MCF 10A (cell line): ENCODE results near the gene DUSP28. TPM values are rescaled to one million over a fixed set of nuclear protein-coding genes. Genes with fewer than 3 reads are reported as not detected.

Source experiments
- BruUV-seq: library from RNA; stranded (reverse); fragments of 400-500 nt; replicated peaks from 2 replicates; lab custom pipeline; 2021; lab: Mats Ljungman, UMichigan
- CTCF ChIA-PET: fragments of 300-600 bp; sonication (Branson Sonifier 250); formaldehyde crosslinking; extraction: SDS; loops from one replicate; lab custom pipeline; 2021; ENCODE audit warnings: antibody characterized with exemption, inconsistent platforms; lab: Yijun Ruan, JAX
- POLR2A ChIA-PET: fragments of 300-600, 350-650 bp; sonication (Branson Sonifier 250); formaldehyde crosslinking; extraction: SDS; loops from one replicate; lab custom pipeline; 2020; ENCODE audit warnings: antibody characterized with exemption, inconsistent platforms; lab: Yijun Ruan, JAX
- DNase-seq: peaks from one replicate; pipeline ENCODE4 v3.0.0-alpha.2; 2018; ENCODE audit not compliant: unreplicated experiment
- H3K27ac Mint-ChIP-seq: one replicate; pipeline ENCODE4 v1.8.0; 2022; ENCODE audit warnings: mild to moderate bottlenecking, low read depth, mixed read lengths; ENCODE audit not compliant: unreplicated experiment
- H3K27me3 Mint-ChIP-seq: one replicate; pipeline ENCODE4 v1.8.0; 2022; ENCODE audit warnings: mixed read lengths; ENCODE audit not compliant: insufficient read depth, unreplicated experiment
- H3K36me3 Mint-ChIP-seq: one replicate; pipeline ENCODE4 v1.8.0; 2022; ENCODE audit warnings: mild to moderate bottlenecking, moderate library complexity, mixed read lengths; ENCODE audit not compliant: insufficient read depth, unreplicated experiment
- H3K4me1 Mint-ChIP-seq: one replicate; pipeline ENCODE4 v1.8.0; 2022; ENCODE audit warnings: mixed read lengths; ENCODE audit not compliant: insufficient read depth, unreplicated experiment
- H3K4me3 Mint-ChIP-seq: one replicate; pipeline ENCODE4 v1.8.0; 2022; ENCODE audit warnings: mild to moderate bottlenecking, moderate library complexity, mixed read lengths; ENCODE audit not compliant: unreplicated experiment
- H3K9me3 Mint-ChIP-seq: one replicate; pipeline ENCODE4 v1.8.0; 2022; ENCODE audit warnings: mixed read lengths; ENCODE audit not compliant: unreplicated experiment
- CTCF ChIP-seq: fragments of 200-600 bp; IDR thresholded peaks from one replicate; pipeline ENCODE4 v1.8.0; 2022; ENCODE audit warnings: antibody characterized with exemption, mild to moderate bottlenecking; ENCODE audit not compliant: unreplicated experiment
- intact Hi-C: fragments of 100-400 bp; cut with micrococcal nuclease; formaldehyde crosslinking; loops from 2 replicates; pipeline ENCODE4 v1.14.1; 2022
- total RNA-seq: library from RNA; stranded (reverse); gene quantifications from 2 replicates; pipeline ENCODE4 v1.2.3, GENCODE V29; 2022

DUSP28 gene
- total RNA-seq, 1 experiment from 2014 or later: 5.2 TPM

DNA sequence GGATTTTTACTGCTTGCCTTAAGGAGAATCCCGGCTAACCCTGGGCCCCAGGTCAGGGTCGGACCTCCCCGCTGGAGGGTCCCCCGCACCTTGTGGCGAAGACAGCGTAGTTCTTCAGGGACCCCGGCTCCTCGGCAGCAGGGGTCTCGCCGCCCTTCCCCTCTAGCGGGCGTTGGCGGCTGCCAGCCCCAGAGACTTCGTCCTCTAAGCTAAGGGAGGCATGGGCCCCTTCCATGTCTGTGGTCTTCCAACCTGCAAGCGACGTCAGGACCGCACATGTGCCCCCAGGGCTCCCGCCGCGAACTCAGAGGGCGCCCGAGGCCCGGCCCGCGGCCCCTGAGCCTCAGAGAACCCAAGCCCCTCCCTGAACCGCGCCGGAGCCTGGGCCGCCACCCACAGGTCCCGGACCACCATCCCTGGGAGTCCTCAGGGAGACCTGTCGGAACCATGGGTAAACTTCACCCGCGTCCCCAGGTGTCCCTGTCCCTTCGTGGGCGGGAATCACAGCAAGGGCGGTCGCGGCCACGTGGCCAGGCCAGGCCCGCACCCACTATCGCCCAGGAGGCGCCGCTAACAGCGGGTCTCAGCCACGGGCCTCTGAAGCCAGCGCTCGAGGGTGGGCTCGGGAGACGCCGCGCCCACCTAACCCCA is 2.9 kb upstream of the DUSP28 start:
- no peak for DNase-seq
- ChIA-PET CTCF (interaction anchor here (0.6 to 1.0 kb wide), 4 partner anchors 23 to 67 kb away, joined by 3 to 4 read pairs (median 3); no protein-coding TSS in a partner anchor), POLR2A (interaction anchor here (6.1 to 10.7 kb wide), 2 partner anchors 22 to 29 kb away, joined by 87 to 275 read pairs; partner anchors contain the start of gene CAPN10)
- Mint-ChIP-seq H3K36me3 (peaks cover 24% of the 10 kb centered on the region), H3K27ac (peak overlapping the region; percentile 79), H3K4me1 (peaks cover 26% of the 10 kb centered on the region), H3K9me3 (no peaks in the 10 kb centered on the region), H3K27me3 (no peaks in the 10 kb centered on the region), H3K4me3 (peak overlapping the region; percentile 69)
- no peak for TF ChIP-seq CTCF
- intact Hi-C loops: no loop called here
- no TSS peak for BruUV-seq

DNA sequence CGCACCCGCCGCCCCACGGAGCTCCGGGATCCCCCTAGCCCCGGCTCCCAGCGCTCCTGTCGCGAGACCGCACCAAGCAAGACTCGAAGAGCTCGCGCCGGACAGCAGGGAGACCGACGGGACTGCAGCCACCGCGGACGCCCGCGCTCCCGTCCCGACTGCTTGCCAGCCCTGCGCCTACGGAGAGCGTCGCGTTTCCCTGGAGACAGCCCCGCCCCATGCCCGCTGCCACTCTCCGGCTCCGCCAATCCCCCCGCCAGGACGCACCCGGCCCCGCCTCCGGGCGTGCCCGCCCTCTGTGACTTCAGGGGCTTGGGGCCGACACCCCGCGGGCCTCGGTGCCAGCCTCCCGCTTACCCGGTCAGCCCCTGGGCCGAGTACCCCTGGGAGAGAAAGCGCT is 2.3 kb upstream of the DUSP28 start, which contains the start of gene ANKMY1:
ANKMY1 (minus strand) TSS at position 181 of the 400 bp plus-strand sequence. CDS start 653 bp downstream, outside the sequence.
- no peak for TF ChIP-seq CTCF
- H3K4me3 Mint-ChIP-seq: peak within 1 kb of the TSS; percentile 69
- POLR2A ChIA-PET: interaction anchor here (0.6 to 10.7 kb wide), 3 partner anchors 8 to 28 kb away, joined by 3 to 275 read pairs (median 87); partner anchors contain the start of gene CAPN10
- no TSS peak for BruUV-seq
- peaks cover 24% of the 10 kb centered on the region for H3K36me3 Mint-ChIP-seq
- intact Hi-C loops: no loop called here
- H3K27me3 Mint-ChIP-seq: no peaks in the 10 kb centered on the region
- peak; percentile 77 for DNase-seq
- peak within 1 kb of the TSS; percentile 79 for H3K27ac Mint-ChIP-seq
- peaks cover 26% of the 10 kb centered on the region for H3K4me1 Mint-ChIP-seq
- no peaks in the 10 kb centered on the region for H3K9me3 Mint-ChIP-seq
- CTCF ChIA-PET: interaction anchor here (0.6 to 0.9 kb wide), 2 partner anchors 23 to 58 kb away, joined by 3 to 4 read pairs; no protein-coding TSS in a partner anchor

DNA sequence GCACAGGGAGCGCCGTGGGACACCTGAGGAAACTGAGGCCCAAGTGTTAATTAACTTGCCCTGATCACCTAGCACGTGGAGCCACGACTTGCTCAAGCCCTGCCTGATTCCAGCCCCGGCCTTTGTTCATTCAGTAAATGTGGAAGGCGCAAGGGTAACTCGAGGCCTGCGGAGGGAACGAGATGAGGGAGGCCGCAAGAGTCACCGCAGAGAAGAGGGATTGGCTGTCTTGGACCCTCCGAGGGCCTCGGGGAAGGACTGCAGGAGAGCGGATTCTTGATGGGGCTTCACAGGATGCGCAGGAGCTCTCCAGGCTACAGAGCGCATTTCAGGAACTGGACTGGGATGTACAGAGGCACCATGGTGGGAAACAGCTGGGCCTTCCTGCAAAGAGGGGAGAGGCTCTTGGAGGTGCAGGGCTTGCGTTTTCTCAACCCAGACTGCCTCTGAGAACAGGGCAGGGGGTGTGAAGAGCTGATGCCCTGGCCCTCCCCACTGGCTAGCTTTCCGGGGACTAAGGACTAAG is 1.9 kb upstream of the DUSP28 start:
- Mint-ChIP-seq H3K27ac (no peak overlapping the region), H3K4me3 (peak overlapping the region; percentile 69), H3K36me3 (peaks cover 28% of the 10 kb centered on the region), H3K4me1 (peaks cover 26% of the 10 kb centered on the region), H3K9me3 (no peaks in the 10 kb centered on the region), H3K27me3 (no peaks in the 10 kb centered on the region)
- DNase-seq: no peak
- no TSS peak for BruUV-seq
- intact Hi-C loops: no loop called here
- TF ChIP-seq CTCF: no peak
- CTCF ChIA-PET: interaction anchor here (0.5 to 0.6 kb wide), 2 partner anchors 105 to 592 kb away, joined by 3 read pairs; partner anchors contain the start of gene PPP1R7
- POLR2A ChIA-PET: interaction anchor here (0.6 to 10.7 kb wide), 3 partner anchors 8 to 28 kb away, joined by 3 to 275 read pairs (median 87); partner anchors contain the start of gene CAPN10

DNA sequence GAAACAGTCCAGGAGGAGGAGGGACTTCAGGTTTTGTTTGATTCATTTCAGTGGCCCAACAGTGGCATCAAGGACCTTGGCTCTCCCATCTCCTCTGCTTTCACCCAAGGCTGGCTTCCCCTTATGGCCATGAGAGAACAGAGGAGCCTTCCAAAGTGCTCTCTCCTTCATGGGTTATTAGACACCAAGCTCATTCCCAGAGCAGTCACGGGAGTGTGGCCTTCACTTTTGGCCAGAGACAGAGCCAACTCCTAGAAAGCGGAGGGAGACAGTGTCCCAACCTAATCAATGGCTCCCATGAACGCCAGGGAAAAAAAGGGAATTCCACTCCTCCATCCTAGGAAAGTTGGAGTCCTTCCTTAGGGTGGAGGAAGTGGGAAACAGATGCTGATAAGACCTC is 871 bp upstream of the DUSP28 start:
- Mint-ChIP-seq H3K27me3 (no peaks in the 10 kb centered on the region), H3K9me3 (no peaks in the 10 kb centered on the region), H3K4me3 (peak overlapping the region; percentile 80), H3K36me3 (peaks cover 27% of the 10 kb centered on the region), H3K4me1 (peaks cover 27% of the 10 kb centered on the region), H3K27ac (no peak overlapping the region)
- TF ChIP-seq CTCF: no peak
- no peak for DNase-seq
- BruUV-seq: no TSS peak
- CTCF ChIA-PET: interaction anchor here (1.0 kb wide), 1 partner anchor 21 kb away, joined by 4 read pairs; no protein-coding TSS in a partner anchor
- intact Hi-C loops: no loop called here
- POLR2A ChIA-PET: interaction anchor here (0.8 to 10.7 kb wide), 4 partner anchors 9 to 1000 kb away, joined by 3 to 275 read pairs (median 46); partner anchors contain the start of gene CAPN10
